B cell (primary cell): ENCODE results near the gene UBE2G2.

Experiments used
- CTCF ChIP-seq: fragments of 200-600 bp; IDR thresholded peaks from one replicate; pipeline ENCODE4 v1.8.0; 2022; ENCODE audit warnings: antibody characterized with exemption, mild to moderate bottlenecking
- EZH2 ChIP-seq: IDR thresholded peaks from 2 replicates; pipeline ENCODE4 v1.6.1; 2012; ENCODE audit warnings: borderline replicate concordance, low read depth, mild to moderate bottlenecking, moderate library complexity, low read length; ENCODE audit not compliant: insufficient read depth, poor library complexity, severe bottlenecking

GRCh38 chr21:44761011-44761729 lies 40.5 kb downstream of the UBE2G2 start:
- TF ChIP-seq CTCF (no peak), EZH2 (no peak)
